RWPE1 (cell line): ENCODE data around the gene CMPK2.

Experiments used
- CTCF ChIA-PET: fragments of 350-600 bp; sonication (Branson Sonifier 250); formaldehyde crosslinking; extraction: SDS; loops from one replicate; lab custom pipeline; 2021; lab: Yijun Ruan, JAX
- POLR2A ChIA-PET: fragments of 400-600 bp; formaldehyde crosslinking; extraction: SDS; loops from one replicate; lab custom pipeline; 2020; ENCODE audit warnings: antibody characterized with exemption; ENCODE audit not compliant: low non-redundant PET; lab: Yijun Ruan, JAX
- DNase-seq: peaks from one replicate; pipeline ENCODE4 v3.0.0; 2012; ENCODE audit warnings: low spot score
- H3K27ac ChIP-seq: fragments of 450-650 bp; 2 replicates; pipeline ENCODE4 v1.5.1; 2017
- CTCF ChIP-seq: fragments of 450-650 bp; conservative IDR thresholded peaks from 2 replicates; pipeline ENCODE4 v1.5.1; 2017; ENCODE audit warnings: low read depth, mild to moderate bottlenecking

Gene CMPK2

GRCh38 chr2:6813573-6813972 is 52.1 kb downstream of the CMPK2 start:
- POLR2A ChIA-PET, result no interaction called here
- no peak for DNase-seq
- CTCF ChIA-PET, result no interaction called here
- TF ChIP-seq CTCF, result no peak
- H3K27ac ChIP-seq, result no peak overlapping the region

- ChIA-PET POLR2A (no interaction called here), CTCF (no interaction called here)
- no peak for DNase-seq
- no peak for TF ChIP-seq CTCF
- no peak overlapping the region for H3K27ac ChIP-seq
Observed at GRCh38 chr2:6812857-6813530, 52.7 kb downstream of the CMPK2 start.

GRCh38 chr2:6810961-6811360 is 54.7 kb downstream of the CMPK2 start:
- ChIA-PET POLR2A (no interaction called here), CTCF (interaction anchor here (0.5 kb wide), 1 partner anchor 1728 kb away, joined by 3 read pairs; no protein-coding TSS in a partner anchor)
- no peak overlapping the region for H3K27ac ChIP-seq
- DNase-seq, result no peak
- TF ChIP-seq CTCF, result no peak

- CTCF ChIA-PET, result no interaction called here
- POLR2A ChIA-PET, result no interaction called here
Observed at GRCh38 chr2:6808426-6808825, 57.3 kb downstream of the CMPK2 start.

GRCh38 chr2:6806604-6807003 is 59.1 kb downstream of the CMPK2 start:
- no peak overlapping the region for H3K27ac ChIP-seq
- no peak for DNase-seq
- ChIA-PET POLR2A (no interaction called here), CTCF (no interaction called here)
- TF ChIP-seq CTCF, result no peak

More at GRCh38 chr2:6808426-6808825, 57.3 kb downstream of the CMPK2 start:
- H3K27ac ChIP-seq, result no peak overlapping the region
- TF ChIP-seq CTCF, result no peak
- no peak for DNase-seq

GRCh38 chr2:6800553-6800952 is 65.2 kb downstream of the CMPK2 start:
- no peak for DNase-seq
- CTCF ChIA-PET, result no interaction called here
- TF ChIP-seq CTCF, result no peak
- no peak overlapping the region for H3K27ac ChIP-seq
- POLR2A ChIA-PET, result no interaction called here
